Stimulated activated CD8-positive, alpha-beta memory T cell treated with anti-CD3 and anti-CD28 coated beads, Interleukin-15, amount 100 ng/mL, for 4 hours (primary cell): ENCODE data around the gene FHIT.
"Not testable (repeated sequence)": the region's sequence is repeated elsewhere in the genome, so short reads cannot be mapped to it uniquely, and the experiment has no call there.

Experiments
- DNase-seq, 2 donors: peaks; one replicate each; pipeline ENCODE4 v3.0.0-alpha.2; 2020; ENCODE audit warnings: low read depth in 2 of 2

Gene FHIT

GRCh38 chr3:59839283-59839682 is 1412.0 kb downstream of the FHIT start:
- no peak for DNase-seq

- no peak for DNase-seq
Observed at GRCh38 chr3:59836531-59836930, 1414.7 kb downstream of the FHIT start.

- DNase-seq, result no peak
Observed at GRCh38 chr3:59832702-59833101, 1418.5 kb downstream of the FHIT start.

- no peak for DNase-seq
Observed at GRCh38 chr3:59832241-59832640, 1419.0 kb downstream of the FHIT start.

- no peak for DNase-seq
Observed at GRCh38 chr3:59831394-59831793, 1419.9 kb downstream of the FHIT start.

GRCh38 chr3:59829527-59829926 is 1421.7 kb downstream of the FHIT start:
- DNase-seq, result no peak

GRCh38 chr3:59824876-59825275 is 1426.4 kb downstream of the FHIT start:
- no peak for DNase-seq

GRCh38 chr3:59821274-59821673 is 1430.0 kb downstream of the FHIT start:
- no peak for DNase-seq

- no peak for DNase-seq
Observed at GRCh38 chr3:59820352-59820934, 1430.8 kb downstream of the FHIT start.

- no peak for DNase-seq
Observed at GRCh38 chr3:59818919-59819300, 1432.3 kb downstream of the FHIT start.

- DNase-seq, result no peak
Observed at GRCh38 chr3:59818033-59818918, 1433.0 kb downstream of the FHIT start.

GRCh38 chr3:59817511-59817910 is 1433.7 kb downstream of the FHIT start:
- no peak for DNase-seq

GRCh38 chr3:59816312-59816711 is 1434.9 kb downstream of the FHIT start:
- DNase-seq, result no peak

GRCh38 chr3:59813148-59813538 is 1438.1 kb downstream of the FHIT start:
- DNase-seq, result no peak

GRCh38 chr3:59812237-59813147 is 1438.8 kb downstream of the FHIT start:
- no peak for DNase-seq

GRCh38 chr3:59811160-59811559 is 1440.1 kb downstream of the FHIT start:
- DNase-seq, result no peak

GRCh38 chr3:59810606-59811005 is 1440.6 kb downstream of the FHIT start:
- DNase-seq, result no peak

GRCh38 chr3:59809710-59810444 is 1441.4 kb downstream of the FHIT start:
- DNase-seq, result no peak

- DNase-seq, result no peak
Observed at GRCh38 chr3:59809016-59809415, 1442.2 kb downstream of the FHIT start.

- no peak for DNase-seq
Observed at GRCh38 chr3:59808446-59808845, 1442.8 kb downstream of the FHIT start.

GRCh38 chr3:59803268-59803667 is 1448.0 kb downstream of the FHIT start:
- DNase-seq, result no peak

GRCh38 chr3:59802453-59802852 is 1448.8 kb downstream of the FHIT start:
- DNase-seq, result not testable (repeated sequence)
